Measurements from ENCODE around the gene RBMXL2.

RBMXL2 gene

DNA sequence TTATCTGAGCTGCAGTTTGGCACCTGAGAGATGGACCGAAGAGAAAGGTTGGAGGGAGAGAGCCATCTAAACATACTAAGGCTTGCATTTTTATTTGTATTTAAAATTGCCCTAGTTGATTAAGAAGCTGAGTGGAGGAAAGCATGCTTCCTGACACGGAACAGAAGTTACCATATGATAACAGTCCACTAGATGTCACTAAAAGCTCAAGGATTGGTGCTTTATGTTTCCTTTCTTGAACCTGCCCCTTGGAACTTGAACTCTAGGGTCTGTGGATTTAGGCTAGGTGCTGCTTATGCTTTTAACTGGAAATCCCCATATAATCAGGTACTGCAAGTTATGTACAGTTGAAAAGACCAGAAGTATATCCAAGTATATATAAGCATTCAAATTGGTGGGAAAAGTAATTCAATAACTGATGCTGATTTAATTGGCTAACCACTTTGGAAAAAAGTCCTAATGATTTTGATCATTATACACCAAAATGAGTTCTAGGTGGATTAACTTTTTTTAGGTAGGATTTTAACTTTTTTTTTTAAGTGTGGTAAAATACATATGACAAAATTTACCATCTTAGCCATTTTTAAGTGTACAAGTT lies 9.5 kb downstream of the RBMXL2 start:
- TF ChIP-seq POLR2A (IDR thresholded peaks at IDR 0.05; ENCODE audit: low read depth, low read length), result no peak
- DNase-seq (ENCODE audit: insufficient read length, low spot score) (peak; percentile 40), FAIRE-seq (peak; percentile 96)

DNA sequence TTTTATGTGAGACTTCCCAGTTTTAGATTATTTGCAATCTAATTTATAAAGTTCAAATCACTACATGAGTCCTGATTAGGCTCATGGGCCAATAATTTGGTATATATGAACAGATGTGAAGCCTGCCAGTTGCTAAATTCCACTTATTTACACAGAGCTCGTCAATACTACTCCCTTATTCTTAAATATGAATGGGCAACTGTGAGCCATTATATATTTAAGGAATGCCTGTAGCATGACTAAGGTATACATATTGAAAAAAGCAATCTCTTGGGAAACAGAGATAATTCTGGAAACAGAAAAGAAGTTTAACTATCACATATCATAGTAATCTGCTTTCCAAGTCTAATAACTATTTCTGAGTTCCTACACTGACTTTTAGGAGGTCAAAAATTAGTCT lies 27.0 kb downstream of the RBMXL2 start:
- FAIRE-seq (no peak), DNase-seq (ENCODE audit: insufficient read length, low spot score) (no peak)
- TF ChIP-seq POLR2A (IDR thresholded peaks at IDR 0.05; ENCODE audit: low read depth, low read length), result no peak

GRCh38 chr11:7116370-7116769 lies 27.6 kb downstream of the RBMXL2 start:
- no peak for FAIRE-seq
- DNase-seq (ENCODE audit: insufficient read length, low spot score), result no peak
- no peak for TF ChIP-seq POLR2A (IDR thresholded peaks at IDR 0.05; ENCODE audit: low read depth, low read length)

DNA sequence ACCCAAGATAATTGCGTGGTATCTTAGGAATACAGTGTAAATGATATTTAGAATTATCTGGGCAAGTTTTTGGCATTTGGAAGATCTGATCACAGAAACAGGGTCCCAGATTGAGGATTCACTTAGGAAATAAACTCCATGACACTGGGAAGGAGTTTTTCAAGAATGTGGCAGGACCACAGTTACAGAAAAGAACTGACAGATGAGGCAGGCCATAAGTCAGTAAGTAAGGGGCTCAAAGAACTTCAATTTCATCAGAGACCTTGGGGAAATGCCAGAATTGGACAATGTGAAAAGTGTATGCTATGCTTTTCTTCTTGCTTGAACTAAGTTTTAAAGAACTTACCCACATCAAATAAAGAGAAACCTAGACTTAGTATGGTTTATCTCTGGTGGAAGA lies 49.3 kb downstream of the RBMXL2 start:
- DNase-seq (ENCODE audit: insufficient read length, low spot score) (no peak), FAIRE-seq (no peak)
- no peak for TF ChIP-seq POLR2A (IDR thresholded peaks at IDR 0.05; ENCODE audit: low read depth, low read length)
